Neural cell (in vitro differentiated cells): ENCODE results near the gene PARD3B. TPM values are rescaled to one million over a fixed set of nuclear protein-coding genes. Genes with fewer than 3 reads are reported as not detected.

Experiments used
- H2AFZ ChIP-seq: fragments of 200-600, 300-800 bp; sonication (generic), shearing (Covaris generic); 2 replicates; pipeline ENCODE4 v1.6.0; 2014; ENCODE audit warnings: low read depth, mild to moderate bottlenecking, antibody characterized with exemption, low read length, moderate library complexity
- H3F3A ChIP-seq: fragments of 200-600 bp; shearing (Covaris generic); 2 replicates; pipeline ENCODE4 v1.6.1; 2016; ENCODE audit warnings: mild to moderate bottlenecking, moderate library complexity, mixed read lengths, antibody characterized with exemption, low read length; ENCODE audit not compliant: insufficient read depth, poor library complexity, severe bottlenecking
- H3K27ac ChIP-seq: fragments of 200-600, 300-800 bp; sonication (generic), shearing (Covaris generic); 2 replicates; pipeline ENCODE4 v1.5.1; 2014; ENCODE audit warnings: mild to moderate bottlenecking, low read length, moderate library complexity
- H3K27me3 ChIP-seq: fragments of 300-800, 200-600 bp; sonication (generic), shearing (Covaris generic); 2 replicates; pipeline ENCODE4 v1.6.0; 2014; ENCODE audit warnings: mild to moderate bottlenecking, low read depth, low read length, moderate library complexity; ENCODE audit not compliant: insufficient read depth
- H3K36me3 ChIP-seq: fragments of 300-800, 200-600 bp; sonication (generic), shearing (Covaris generic); 2 replicates; pipeline ENCODE4 v1.5.1; 2014; ENCODE audit warnings: mild to moderate bottlenecking, antibody characterized with exemption, low read length, moderate library complexity; ENCODE audit not compliant: insufficient read depth
- H3K4me2 ChIP-seq: fragments of 300-800, 200-600 bp; sonication (generic), shearing (Covaris generic); 2 replicates; pipeline ENCODE4 v1.6.0; 2014; ENCODE audit warnings: mild to moderate bottlenecking, low read length
- H3K4me3 ChIP-seq: fragments of 300-800, 200-600 bp; sonication (generic), shearing (Covaris generic); 2 replicates; pipeline ENCODE4 v1.5.1; 2014; ENCODE audit warnings: mild to moderate bottlenecking, low read length, moderate library complexity
- H3K79me2 ChIP-seq: fragments of 200-600 bp; shearing (Covaris generic); replicated peaks from 2 replicates; pipeline ENCODE4 v1.6.0; 2014; ENCODE audit warnings: mild to moderate bottlenecking, low read length, moderate library complexity; ENCODE audit not compliant: insufficient read depth
- H3K9ac ChIP-seq: fragments of 300-800, 200-600 bp; sonication (generic), shearing (Covaris generic); 2 replicates; pipeline ENCODE4 v1.6.1; 2016; ENCODE audit warnings: mild to moderate bottlenecking, low read length, mixed read lengths
- H3K9me2 ChIP-seq: fragments of 200-600 bp; shearing (Covaris generic); 2 replicates; pipeline ENCODE4 v1.6.1; 2016; ENCODE audit warnings: mild to moderate bottlenecking, low read length, mixed read lengths; ENCODE audit not compliant: insufficient read depth
- H3K9me3 ChIP-seq: fragments of 200-600, 300-800 bp; sonication (generic), shearing (Covaris generic); 2 replicates; pipeline ENCODE4 v1.6.1; 2016; ENCODE audit warnings: mild to moderate bottlenecking, mixed run types, low read length, moderate library complexity, mixed read lengths
- H4K20me1 ChIP-seq: fragments of 200-600 bp; shearing (Covaris generic); 2 replicates; pipeline ENCODE4 v1.6.1; 2016; ENCODE audit warnings: mild to moderate bottlenecking, mixed run types; ENCODE audit not compliant: insufficient read depth
- EP300 ChIP-seq: fragments of 450-650 bp; conservative IDR thresholded peaks from 2 replicates; pipeline ENCODE4 v1.6.1; 2014; ENCODE audit warnings: antibody characterized with exemption, mild to moderate bottlenecking, moderate library complexity; ENCODE audit not compliant: poor library complexity, severe bottlenecking
- EZH2 ChIP-seq: fragments of 200-600, 300-800 bp; shearing (Covaris generic), sonication (generic); IDR thresholded peaks from 2 replicates; pipeline ENCODE4 v1.6.1; 2014; ENCODE audit warnings: antibody characterized with exemption, low read length, borderline replicate concordance, mild to moderate bottlenecking; ENCODE audit not compliant: insufficient read depth, poor library complexity, severe bottlenecking
- MXI1 ChIP-seq: fragments of 450-650 bp; conservative IDR thresholded peaks from 2 replicates; pipeline ENCODE4 v1.6.1; 2014; ENCODE audit warnings: antibody characterized with exemption, mild to moderate bottlenecking; ENCODE audit not compliant: poor library complexity, severe bottlenecking
- POLR2AphosphoS5 ChIP-seq: IDR thresholded peaks from 2 replicates; pipeline ENCODE4 v1.6.1; 2012
- SMC3 ChIP-seq: fragments of 450-650 bp; conservative IDR thresholded peaks from 2 replicates; pipeline ENCODE4 v1.6.1; 2014; ENCODE audit warnings: antibody characterized with exemption, mild to moderate bottlenecking, moderate library complexity; ENCODE audit not compliant: poor library complexity
- TAF1 ChIP-seq: IDR thresholded peaks from 2 replicates; pipeline ENCODE4 v1.6.1; 2012; ENCODE audit warnings: low read depth
- polyA plus RNA-seq: library from polyadenylated mRNA; depleted of rRNA; stranded (reverse); fragments of >200 nt; gene quantifications from 2 replicates; pipeline ENCODE4 v1.2.3, GENCODE V29; 2014
- TF ChIP-seq, protein P1 (sequence below): fragments of 450-650 bp; IDR thresholded peaks from 2 replicates; pipeline ENCODE4 v1.5.1; 2014; ENCODE audit warnings: antibody characterized with exemption, mild to moderate bottlenecking, moderate library complexity; ENCODE audit not compliant: poor library complexity, severe bottlenecking

PARD3B gene
- polyA plus RNA-seq, 1 donor from 2014 or later, result 0.54 TPM

DNA sequence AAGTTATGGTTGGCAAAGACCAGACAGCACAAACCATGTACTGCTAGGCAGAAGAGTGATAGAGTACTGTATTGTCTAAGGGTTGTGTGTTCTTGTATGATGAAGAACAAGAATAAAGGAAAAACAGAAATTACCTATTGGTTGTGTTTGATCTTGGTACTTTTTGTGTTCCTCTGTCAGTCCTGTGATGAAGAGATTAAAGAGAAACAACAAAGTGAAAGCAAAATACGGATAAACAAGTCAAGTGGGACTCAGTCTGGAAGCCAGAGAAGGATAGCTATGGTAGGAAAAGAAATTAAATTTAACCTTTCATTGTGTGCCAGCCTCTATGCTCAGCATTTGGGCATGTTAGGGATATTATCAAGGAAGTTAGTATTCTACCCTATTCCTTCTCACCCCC, 413.1 kb downstream of the PARD3B start:
- no peaks in the 10 kb centered on the region for H3K79me2 ChIP-seq
- no peak overlapping the region for H2AFZ ChIP-seq
- H3K9ac ChIP-seq, result no peak overlapping the region
- H3K9me3 ChIP-seq, result no peaks in the 10 kb centered on the region
- TF ChIP-seq POLR2AphosphoS5, result no peak
- no peak for TF ChIP-seq TAF1
- TF ChIP-seq, protein P1, sequence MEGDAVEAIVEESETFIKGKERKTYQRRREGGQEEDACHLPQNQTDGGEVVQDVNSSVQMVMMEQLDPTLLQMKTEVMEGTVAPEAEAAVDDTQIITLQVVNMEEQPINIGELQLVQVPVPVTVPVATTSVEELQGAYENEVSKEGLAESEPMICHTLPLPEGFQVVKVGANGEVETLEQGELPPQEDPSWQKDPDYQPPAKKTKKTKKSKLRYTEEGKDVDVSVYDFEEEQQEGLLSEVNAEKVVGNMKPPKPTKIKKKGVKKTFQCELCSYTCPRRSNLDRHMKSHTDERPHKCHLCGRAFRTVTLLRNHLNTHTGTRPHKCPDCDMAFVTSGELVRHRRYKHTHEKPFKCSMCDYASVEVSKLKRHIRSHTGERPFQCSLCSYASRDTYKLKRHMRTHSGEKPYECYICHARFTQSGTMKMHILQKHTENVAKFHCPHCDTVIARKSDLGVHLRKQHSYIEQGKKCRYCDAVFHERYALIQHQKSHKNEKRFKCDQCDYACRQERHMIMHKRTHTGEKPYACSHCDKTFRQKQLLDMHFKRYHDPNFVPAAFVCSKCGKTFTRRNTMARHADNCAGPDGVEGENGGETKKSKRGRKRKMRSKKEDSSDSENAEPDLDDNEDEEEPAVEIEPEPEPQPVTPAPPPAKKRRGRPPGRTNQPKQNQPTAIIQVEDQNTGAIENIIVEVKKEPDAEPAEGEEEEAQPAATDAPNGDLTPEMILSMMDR, result no peak
- no peak for TF ChIP-seq MXI1
- H4K20me1 ChIP-seq, result no peaks in the 10 kb centered on the region
- no peaks in the 10 kb centered on the region for H3K9me2 ChIP-seq
- no peaks in the 10 kb centered on the region for H3K27me3 ChIP-seq
- no peak overlapping the region for H3K27ac ChIP-seq
- H3K4me2 ChIP-seq, result no peak overlapping the region
- no peaks in the 10 kb centered on the region for H3K36me3 ChIP-seq
- no peak overlapping the region for H3K4me3 ChIP-seq
- H3F3A ChIP-seq, result no peaks in the 10 kb centered on the region

DNA sequence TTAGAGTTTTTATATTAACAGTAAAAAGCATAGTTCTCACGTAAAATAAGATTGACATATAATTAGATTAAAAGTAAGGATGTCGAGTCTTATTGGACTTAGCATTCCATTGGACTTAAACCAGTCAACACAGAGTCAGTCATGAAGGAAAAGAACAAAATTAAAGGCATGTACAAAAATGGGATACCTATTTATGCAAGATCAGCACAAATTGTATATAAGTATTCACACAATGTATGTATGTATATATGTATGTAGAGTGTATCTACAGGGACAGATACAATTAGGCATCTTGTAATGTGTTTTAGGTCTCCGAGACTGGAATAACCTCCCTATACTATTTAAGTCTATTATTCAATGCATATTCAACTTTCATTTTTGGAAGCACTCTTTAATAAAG, 419.1 kb downstream of the PARD3B start:
- H4K20me1 ChIP-seq, result no peaks in the 10 kb centered on the region
- H3K9ac ChIP-seq, result no peak overlapping the region
- H3K9me3 ChIP-seq, result no peaks in the 10 kb centered on the region
- H3K4me3 ChIP-seq, result no peak overlapping the region
- no peak overlapping the region for H3K27ac ChIP-seq
- H3K79me2 ChIP-seq, result no peaks in the 10 kb centered on the region
- no peak overlapping the region for H3K4me2 ChIP-seq
- H3F3A ChIP-seq, result no peaks in the 10 kb centered on the region
- no peaks in the 10 kb centered on the region for H3K36me3 ChIP-seq
- no peak for TF ChIP-seq TAF1
- no peak for TF ChIP-seq SMC3
- TF ChIP-seq EZH2, result no peak
- TF ChIP-seq MXI1, result no peak
- no peak for TF ChIP-seq EP300
- TF ChIP-seq, protein P1, result no peak
- no peak overlapping the region for H2AFZ ChIP-seq
- H3K27me3 ChIP-seq, result no peaks in the 10 kb centered on the region
- no peaks in the 10 kb centered on the region for H3K9me2 ChIP-seq

GRCh38 chr2:204966245-204966644, 421.0 kb downstream of the PARD3B start:
- no peaks in the 10 kb centered on the region for H3F3A ChIP-seq
- no peak overlapping the region for H3K4me3 ChIP-seq
- H3K4me2 ChIP-seq, result no peak overlapping the region
- TF ChIP-seq EP300, result no peak
- TF ChIP-seq SMC3, result no peak
- no peaks in the 10 kb centered on the region for H4K20me1 ChIP-seq
- H3K27me3 ChIP-seq, result no peaks in the 10 kb centered on the region
- no peak overlapping the region for H3K9ac ChIP-seq
- H2AFZ ChIP-seq, result no peak overlapping the region
- H3K79me2 ChIP-seq, result no peaks in the 10 kb centered on the region
- no peak overlapping the region for H3K27ac ChIP-seq
- H3K36me3 ChIP-seq, result no peaks in the 10 kb centered on the region
- H3K9me3 ChIP-seq, result no peaks in the 10 kb centered on the region
- no peaks in the 10 kb centered on the region for H3K9me2 ChIP-seq
